ENCODE results near the gene CABP7.

CABP7 gene

DNA sequence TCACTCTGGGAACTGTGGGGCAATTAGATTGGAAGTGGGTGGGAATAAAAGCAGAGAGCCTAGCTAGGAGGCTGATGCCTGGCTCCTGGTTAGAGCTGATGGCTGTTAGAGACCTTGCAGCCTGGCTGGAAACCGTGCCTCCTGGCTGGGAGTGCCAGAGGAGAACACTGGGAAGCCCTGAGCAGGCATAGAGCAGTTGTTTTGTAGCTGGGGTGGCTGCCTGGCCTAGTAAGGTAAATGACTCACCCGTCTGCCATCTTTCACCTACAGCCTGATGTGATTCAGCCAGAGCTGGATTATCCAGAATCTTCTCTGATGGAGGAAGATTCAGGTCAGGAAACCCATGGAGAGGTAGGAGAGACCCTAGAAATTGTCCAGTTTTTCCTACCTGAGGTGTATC, 53.4 kb downstream of the CABP7 start:
- DNase-seq (ENCODE audit: low read depth in 2 of 2), result no peak

DNA sequence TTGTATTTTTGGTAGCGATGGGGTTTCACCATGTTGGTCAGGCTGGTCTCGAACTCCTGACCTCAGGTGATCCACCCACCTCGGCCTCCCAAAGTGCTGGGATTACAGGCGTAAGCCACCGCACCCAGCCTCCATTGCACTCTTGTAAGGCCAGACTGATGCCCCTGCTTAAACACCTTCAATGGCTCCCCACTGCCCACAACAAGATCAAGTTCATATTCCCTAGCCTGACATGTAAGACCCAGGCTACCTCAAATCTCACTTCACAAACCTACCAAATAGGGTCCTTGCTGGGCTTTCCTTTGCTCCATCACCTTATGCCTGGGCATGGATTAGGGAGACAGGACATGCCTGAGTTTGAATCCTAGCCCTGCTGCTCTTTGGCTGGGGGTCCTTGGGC, 60.4 kb downstream of the CABP7 start:
- no peak for DNase-seq (ENCODE audit: low read depth in 2 of 2)

DNA sequence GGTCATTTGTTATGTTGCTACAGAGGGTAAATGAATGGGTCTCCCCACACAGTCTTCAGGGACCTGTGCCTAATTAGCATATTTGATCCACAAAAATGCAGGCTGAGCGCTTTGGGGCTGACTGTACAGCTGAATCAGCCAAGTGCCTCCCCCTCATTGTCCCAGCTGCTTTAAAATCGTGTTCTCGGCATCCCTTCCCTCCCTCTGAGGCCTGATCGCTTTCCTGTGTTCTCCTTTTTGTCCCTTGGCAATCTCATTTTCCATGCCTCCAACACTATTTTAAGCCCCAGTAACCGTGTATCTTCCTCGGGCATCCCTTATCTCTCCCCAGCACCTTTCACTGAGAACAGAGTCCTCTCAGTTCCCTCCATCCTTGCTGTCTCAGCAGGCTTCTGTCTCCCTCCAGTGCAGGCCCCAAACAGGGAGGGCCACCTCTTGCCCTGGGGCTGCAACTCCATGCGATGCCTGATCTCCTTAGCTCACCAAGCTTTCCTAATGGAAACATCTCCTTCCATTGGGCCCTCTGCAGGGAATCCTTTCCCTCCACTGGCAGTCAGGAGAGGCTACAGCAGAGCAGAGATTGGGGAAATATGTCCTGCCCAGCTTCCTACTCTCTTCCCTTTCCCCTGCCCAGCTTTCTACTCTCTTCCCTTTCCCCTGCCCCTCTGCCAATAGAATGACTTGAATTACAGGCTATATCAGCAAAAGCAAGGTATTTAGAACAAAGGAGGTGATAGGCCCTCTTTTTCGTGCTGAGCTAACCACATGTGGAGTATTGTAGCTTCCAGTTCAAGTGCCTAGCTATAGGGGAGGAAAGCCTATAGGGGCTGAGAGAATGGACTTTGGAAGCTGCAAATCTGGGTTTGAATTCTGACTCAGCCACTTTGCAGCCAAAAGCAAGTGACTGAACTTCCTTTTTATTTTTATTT, 61.2 kb downstream of the CABP7 start:
- DNase-seq (ENCODE audit: low read depth in 2 of 2), result no peak

Measured in stimulated activated CD4-positive, alpha-beta T cell treated with anti-CD3 and anti-CD28 coated beads, Interleukin-12 subunit alpha, Interleukin-12 subunit beta, amount 100 ng/mL, for 24 hours (primary cell).